Stimulated activated CD4-positive, alpha-beta T cell treated with anti-CD3 and anti-CD28 coated beads, Interleukin-12 subunit alpha, Interleukin-12 subunit beta, amount 100 ng/mL, for 24 hours (primary cell): ENCODE measurements around the gene PRSS2.

ENCODE experiments used
- DNase-seq, 2 experiments: peaks; one replicate each; pipeline ENCODE4 v3.0.0-alpha.2; 2020; ENCODE audit warnings: low read depth in 2 of 2

The PRSS2 gene

GRCh38 chr7:142801601-142802295 is 31.0 kb downstream of the PRSS2 start:
- no peak for DNase-seq

GRCh38 chr7:142802301-142802700 is 31.5 kb downstream of the PRSS2 start:
- DNase-seq: no peak

- DNase-seq: no peak
These were observed 33.1 kb downstream of the PRSS2 start for GRCh38 chr7:142803901-142804300.

GRCh38 chr7:142804728-142805207 is 34.0 kb downstream of the PRSS2 start:
- no peak for DNase-seq

- DNase-seq: no peak
These were observed 34.7 kb downstream of the PRSS2 start for GRCh38 chr7:142805350-142806021.

- DNase-seq: no peak
These were observed 35.2 kb downstream of the PRSS2 start for GRCh38 chr7:142806022-142806356.

GRCh38 chr7:142806957-142807356 is 36.2 kb downstream of the PRSS2 start:
- DNase-seq: no peak

- no peak for DNase-seq
These were observed 37.2 kb downstream of the PRSS2 start for GRCh38 chr7:142807855-142808460.

- no peak for DNase-seq
These were observed 37.7 kb downstream of the PRSS2 start for GRCh38 chr7:142808461-142808801.

GRCh38 chr7:142808802-142809583 is 38.2 kb downstream of the PRSS2 start:
- peak; percentile 89 to 92 for DNase-seq

- DNase-seq: no peak
These were observed 38.9 kb downstream of the PRSS2 start for GRCh38 chr7:142809671-142810070.

GRCh38 chr7:142811154-142811737 is 40.5 kb downstream of the PRSS2 start:
- no peak for DNase-seq

GRCh38 chr7:142812437-142813215 is 41.9 kb downstream of the PRSS2 start:
- DNase-seq: no peak

GRCh38 chr7:142813226-142813625 is 42.5 kb downstream of the PRSS2 start:
- no peak for DNase-seq

- no peak for DNase-seq
These were observed 42.9 kb downstream of the PRSS2 start for GRCh38 chr7:142813699-142814098.

GRCh38 chr7:142814451-142814850 is 43.7 kb downstream of the PRSS2 start:
- no peak for DNase-seq

- no peak for DNase-seq
These were observed 44.4 kb downstream of the PRSS2 start for GRCh38 chr7:142815134-142815533.

- DNase-seq: no peak
These were observed 46.7 kb downstream of the PRSS2 start for GRCh38 chr7:142817506-142817905.

GRCh38 chr7:142819530-142819929 is 48.8 kb downstream of the PRSS2 start:
- no peak for DNase-seq

GRCh38 chr7:142822714-142823113 is 51.9 kb downstream of the PRSS2 start:
- DNase-seq: no peak
